HG03571 (cell line): ENCODE results near the gene ARL6IP4.
A peak's percentile ranks its signal among the peaks of the same experiment; 100 is the strongest.

ENCODE experiments used
- ATAC-seq: cut with Tn5 transposase; IDR thresholded peaks from one replicate; pipeline ENCODE4 v1.9.1; 2021; ENCODE audit not compliant: unreplicated experiment

Gene ARL6IP4

DNA sequence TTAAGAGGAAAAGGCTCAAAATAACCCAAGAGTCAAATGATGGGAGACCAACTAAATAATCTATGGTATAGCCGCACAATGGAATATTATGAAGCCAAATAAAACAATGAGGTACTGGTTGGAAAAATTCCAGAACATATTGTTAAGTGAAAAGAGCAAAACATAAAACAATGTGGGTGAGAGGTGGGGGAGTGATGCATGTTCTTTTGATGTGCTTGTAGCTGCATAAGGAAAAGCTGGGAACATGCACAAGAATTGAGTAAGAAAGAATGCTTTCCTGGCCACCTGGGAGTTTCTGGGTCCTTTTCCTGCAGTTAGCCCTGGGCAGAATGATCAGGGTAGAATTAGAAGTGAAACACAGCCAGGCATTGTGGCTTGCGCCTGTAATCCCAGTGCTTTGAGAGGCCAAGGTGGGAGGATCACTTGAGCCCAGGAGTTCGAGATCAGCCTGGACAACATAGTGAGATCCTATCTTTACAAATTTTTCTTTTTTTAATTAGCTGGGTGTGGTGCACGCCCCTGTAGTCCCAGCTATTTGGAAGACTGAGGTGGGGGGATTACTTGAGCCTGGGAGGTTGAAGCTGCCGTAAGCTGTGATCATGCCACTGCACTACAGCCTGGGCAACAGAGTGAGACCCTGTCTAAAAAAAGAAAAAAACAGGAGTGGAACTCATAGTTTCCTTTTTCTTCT lies 22.1 kb upstream of the ARL6IP4 start:
- no peak for ATAC-seq

DNA sequence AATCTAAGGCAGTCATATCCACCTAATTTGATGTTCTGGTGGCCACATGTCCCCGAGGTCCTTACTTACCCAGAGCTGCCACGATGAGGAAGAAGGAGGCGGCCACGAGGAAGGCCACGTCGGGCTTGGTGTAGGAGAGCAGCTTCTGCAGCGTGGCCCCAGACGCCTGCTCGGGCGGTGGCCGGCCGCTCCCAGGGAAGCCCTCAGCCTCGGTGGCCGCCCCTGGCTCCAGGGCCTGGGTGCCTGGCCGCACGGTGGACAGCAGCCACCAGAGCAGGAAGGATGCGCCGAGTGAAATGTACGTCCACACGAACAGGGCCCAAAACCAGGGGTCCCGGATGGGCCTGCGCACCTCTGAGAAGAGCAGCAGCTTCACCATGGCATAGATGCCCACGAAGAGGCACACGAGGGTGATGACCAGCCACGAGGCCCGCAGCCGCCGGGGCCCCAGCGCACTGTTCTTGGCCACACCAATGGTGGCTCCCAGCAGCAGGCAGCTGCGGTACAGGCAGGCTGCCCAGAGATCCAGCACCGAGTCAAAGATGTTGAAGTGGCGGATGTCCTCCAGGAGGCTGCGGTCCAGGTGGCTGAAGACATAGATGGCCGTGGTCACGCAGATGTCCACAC lies 20.8 kb upstream of the ARL6IP4 start:
- no peak for ATAC-seq

DNA sequence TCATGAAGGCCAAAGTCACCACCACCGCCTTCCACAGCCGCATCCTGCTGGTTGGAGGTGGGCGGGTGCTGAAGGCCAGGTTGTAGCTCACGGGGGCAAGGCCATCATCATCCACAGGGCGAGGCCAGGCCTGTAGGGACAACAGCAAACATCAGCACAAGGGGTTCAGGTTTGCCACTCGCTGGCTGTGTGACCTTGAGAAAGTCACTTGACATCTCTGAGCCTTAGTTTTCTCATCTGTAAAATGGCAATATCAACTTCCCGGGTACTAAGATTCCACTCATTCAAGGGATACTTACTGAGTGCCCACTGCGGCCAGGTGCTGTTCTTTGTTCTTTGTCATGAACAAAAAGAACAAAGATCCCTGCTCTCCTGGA lies 20.3 kb upstream of the ARL6IP4 start:
- no peak for ATAC-seq

DNA sequence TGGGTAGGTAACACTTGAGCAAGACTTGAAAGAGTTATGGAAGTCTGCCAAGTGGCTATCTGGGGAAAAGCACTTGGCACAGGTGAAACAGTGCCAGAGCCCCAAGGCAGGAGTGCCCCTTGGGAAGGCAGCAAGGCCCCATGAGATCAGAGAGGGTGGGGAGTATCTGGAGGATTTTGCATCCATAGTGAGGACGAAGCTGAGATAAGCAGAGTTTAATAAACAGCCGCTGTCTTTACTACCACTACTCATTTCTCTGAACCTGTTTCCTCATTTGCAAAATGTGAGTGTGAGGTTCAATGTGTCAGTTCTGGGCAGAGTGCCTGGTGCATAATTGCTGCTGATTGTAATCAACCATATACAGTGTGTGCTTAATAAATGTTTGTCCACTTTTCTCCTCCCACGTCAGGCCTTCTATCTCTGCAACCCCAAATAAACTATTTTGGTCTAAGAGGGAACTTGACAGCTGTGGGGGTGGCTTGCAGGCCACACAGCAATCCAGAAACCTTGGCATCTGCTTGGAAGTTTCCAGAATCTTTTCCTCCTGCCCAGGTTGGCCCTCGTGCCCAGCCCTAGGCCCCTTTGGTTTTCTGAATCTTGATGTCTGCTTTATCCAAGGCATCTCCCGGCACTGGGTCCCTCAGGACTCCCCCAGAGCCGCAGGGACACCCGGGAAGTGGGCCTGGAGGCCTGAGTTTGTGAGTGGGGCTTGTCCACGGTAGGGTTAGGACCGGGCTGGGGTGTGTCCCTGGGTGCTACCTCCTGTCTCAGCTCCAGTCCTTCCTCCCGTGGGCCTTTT lies 18.8 kb upstream of the ARL6IP4 start:
- no peak for ATAC-seq

DNA sequence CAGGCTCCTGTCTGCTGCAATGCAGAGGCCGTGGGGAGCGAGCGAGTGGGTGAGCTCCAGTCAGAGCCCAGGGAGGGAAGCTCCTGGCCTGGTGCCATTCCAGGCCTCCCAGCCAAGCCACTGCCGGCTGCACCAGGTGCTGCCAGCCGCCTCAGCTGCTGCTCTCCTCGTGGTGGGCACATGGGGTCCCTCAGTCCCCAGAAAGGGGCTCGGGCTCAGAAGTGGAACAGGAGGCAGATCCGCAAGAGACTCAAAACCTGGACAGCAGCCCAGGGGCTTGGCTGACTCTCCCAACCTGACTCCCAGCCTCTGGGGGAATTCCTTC lies 16.6 kb upstream of the ARL6IP4 start:
- no peak for ATAC-seq

DNA sequence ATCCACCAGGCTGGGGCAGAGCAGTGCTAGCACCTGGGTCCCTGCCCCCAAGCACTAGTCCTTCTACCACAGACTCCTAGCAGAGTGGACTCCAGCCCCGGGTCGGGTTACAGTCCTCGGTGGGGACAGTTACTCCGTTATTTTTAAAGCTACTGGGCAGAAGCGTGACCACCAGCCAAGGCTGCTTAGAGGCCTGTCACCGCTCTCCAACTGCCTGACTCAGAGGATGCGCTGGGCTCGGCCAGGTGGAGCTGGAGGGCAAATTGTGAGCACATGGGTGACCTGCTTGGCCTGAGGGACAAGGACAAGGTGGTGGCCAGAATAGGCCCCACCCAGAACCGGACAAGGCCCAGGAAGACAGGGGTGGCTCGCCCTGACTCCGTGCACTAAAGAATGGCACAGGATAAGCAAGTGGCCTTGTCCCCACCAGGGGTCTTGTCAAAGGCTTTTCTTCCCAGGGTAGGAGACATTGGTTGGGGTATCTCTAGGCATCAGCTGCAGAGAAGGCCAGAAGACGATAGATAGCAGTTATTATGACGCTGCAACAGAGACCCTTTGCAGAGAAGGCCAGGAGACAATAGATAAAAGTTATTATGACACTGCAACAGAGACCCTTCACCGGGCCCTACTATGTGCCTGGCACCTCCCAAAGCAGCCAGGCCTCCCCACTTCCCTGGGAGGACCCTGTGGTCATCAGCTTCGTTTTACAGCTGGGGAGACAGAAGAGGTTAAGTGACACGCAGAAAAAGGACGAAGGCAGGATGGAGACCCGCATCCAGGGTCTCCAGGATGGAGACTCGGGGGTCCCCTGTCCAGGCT lies 15.8 kb upstream of the ARL6IP4 start:
- no peak for ATAC-seq

DNA sequence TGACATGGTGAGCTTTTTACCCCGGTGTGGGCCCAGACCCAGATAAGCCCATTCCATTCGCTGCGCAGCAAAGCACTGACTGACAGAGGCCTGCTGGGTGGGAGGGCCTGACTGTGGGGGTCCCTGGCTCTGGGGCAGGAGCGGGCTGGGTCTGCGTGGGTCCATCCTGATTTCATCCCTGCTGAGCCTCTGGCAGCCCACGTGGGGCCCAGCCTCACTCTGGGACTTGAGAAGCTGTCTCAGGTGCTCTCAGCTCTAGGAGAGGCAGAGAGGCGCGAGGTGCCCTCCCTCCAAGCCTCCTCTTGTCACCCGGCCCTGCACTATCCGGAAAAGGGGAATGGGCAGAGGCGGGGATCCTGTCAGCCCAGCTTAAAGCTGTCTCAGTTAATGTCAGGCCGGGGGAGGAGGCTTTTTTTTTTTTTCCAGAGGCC lies 15.1 kb upstream of the ARL6IP4 start:
- no peak for ATAC-seq

DNA sequence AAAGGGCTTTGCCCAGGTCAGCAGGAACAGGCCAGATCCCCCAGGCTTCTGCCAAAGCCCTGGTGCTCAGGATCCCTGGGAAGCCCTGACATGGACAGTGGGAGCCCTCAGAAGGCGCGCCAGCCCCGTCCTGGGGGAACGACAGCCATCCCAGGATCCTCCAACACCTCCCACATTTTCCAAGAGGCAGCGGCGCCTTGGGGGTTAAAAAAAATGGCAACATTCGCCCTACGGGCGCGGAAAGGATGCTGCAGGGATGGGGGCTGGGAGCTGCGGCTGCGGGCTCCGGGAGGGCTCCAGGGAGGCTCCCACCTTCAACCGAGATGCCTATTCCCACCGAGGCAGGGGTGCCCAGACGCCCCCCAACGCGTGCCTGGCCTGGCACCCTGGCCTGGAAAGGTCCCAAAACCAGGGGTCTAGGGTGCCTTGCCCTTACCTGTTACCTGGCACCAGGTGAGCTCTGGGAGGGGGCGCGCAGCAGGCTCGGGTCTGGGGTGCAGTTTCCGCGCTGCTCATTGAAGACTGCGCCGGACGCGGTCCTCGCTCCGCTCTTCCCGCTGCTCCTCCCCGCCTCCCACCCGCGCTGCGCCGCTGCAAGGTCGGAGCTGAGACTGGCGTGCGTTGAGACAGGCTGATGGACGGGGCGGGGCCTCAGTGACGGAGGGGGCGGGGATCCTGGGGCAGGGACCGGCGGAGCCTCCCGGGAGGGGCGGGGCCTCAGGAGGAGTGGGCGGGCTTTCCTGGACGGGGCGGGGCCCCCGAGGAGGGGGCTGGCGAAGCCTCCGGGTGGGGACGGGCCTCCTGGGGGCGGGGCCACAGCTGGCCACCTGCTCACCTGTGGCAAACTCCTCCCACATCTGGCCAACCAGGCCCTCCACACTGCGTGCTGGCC lies 14.4 kb upstream of the ARL6IP4 start, which contains the start of gene ABCB9:
ABCB9 (minus strand) TSS at position 613 of the 892 bp plus-strand sequence. CDS start 6,228 bp downstream, outside the sequence.
- ATAC-seq: no peak

DNA sequence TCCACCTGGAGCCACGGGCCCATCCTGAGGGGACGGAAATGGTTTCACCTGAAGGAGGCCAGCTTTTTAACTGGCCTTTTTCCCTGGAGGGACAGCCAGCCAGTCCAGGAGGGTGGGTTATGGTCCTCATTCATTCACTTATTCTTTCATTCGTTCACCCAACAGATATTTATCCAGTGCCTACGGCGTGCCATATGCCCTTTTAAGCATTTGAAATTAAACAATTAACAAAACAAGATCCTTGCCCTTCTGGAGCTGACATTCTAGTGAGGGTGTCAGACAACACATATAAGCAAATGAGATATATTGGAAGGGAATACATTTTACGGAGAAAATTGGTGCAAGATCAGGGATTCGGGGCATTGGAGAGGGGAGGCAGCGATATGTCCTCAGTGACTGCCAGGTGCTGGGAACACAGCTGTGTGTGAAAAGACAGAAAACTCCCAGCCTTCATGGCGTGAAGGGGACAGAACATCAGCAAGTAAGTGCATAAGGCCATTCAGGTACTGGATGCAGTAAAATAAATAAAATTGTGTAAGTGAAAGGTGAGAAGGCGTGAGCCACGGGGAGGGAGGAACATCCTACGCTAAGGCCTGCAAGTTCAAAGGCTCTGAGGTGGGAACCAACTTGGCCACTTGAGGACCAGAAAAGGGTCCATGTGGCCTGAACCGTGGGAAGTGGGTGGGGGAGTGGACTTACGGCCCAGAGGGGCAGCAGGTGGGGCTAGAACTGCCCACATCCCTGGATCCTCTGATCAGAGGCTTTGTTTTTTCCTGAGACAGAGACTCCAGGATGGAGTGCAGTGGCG lies 13.5 kb upstream of the ARL6IP4 start:
- ATAC-seq: no peak

DNA sequence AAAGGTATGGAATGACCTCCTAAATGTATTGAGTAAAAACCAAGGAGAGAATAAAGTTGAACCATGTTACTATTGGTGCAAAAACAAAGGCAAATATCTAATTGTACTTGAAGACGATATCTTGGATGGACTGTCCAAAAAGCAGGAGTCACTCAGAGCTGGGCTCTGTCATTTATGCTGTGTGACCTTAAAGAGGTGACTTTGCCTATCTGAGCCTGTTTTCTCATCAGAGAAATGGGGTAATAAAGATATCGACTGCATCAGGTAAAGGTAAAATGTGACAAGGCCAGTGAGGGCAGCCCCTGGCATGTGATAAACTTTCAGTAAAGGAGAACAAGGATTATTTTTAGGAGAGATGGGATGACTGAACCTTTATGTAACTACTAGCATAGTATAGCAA lies 12.4 kb upstream of the ARL6IP4 start:
- no peak for ATAC-seq

DNA sequence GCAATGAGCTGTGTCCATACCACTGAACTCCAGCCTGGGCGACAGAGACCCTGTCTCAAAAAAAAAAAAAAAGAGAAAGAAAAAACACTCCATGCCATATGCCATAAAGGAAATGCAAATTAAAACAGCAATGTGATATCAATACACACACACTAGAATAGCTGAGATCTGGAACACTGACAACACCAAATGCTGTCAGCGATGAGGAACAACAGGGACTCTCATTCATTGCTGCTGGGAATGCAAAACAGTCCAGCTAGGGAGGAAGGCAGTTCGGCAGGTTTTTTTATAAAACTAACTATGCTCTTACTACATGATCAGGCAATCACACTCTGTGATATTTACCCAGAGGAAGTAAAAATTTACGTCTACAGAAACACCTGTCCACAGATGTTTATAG lies 10.8 kb upstream of the ARL6IP4 start:
- no peak for ATAC-seq

DNA sequence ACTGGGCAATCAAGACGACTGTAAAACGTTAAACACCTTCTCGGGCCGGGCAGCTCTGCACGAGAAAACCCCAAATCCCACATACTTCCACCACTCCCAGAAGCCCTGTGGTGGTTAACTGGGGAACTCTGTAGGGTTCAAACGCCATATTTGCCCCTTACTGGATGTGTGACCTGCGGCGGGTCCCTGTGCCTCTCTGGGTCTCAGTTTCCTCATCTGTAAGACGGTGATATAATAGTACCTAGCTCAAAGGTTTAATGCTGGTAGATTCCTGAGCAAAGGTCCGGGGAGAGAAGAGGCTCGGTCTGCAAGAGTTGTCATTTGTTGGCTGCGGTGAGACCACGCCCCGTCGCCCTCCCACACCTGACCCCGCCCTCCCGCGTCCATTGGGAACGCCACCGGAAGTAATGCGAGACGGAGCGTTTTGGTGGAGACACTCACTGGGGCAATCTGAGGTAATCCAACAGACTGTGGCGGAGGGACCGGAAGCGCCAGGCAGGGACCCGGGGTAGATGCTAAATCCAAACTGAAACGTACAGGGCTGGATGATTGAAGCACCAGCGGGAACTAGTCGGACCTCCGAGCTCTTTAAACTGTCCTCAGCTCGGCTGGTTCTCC lies 6.1 kb upstream of the ARL6IP4 start:
- peak; percentile 76 for ATAC-seq

DNA sequence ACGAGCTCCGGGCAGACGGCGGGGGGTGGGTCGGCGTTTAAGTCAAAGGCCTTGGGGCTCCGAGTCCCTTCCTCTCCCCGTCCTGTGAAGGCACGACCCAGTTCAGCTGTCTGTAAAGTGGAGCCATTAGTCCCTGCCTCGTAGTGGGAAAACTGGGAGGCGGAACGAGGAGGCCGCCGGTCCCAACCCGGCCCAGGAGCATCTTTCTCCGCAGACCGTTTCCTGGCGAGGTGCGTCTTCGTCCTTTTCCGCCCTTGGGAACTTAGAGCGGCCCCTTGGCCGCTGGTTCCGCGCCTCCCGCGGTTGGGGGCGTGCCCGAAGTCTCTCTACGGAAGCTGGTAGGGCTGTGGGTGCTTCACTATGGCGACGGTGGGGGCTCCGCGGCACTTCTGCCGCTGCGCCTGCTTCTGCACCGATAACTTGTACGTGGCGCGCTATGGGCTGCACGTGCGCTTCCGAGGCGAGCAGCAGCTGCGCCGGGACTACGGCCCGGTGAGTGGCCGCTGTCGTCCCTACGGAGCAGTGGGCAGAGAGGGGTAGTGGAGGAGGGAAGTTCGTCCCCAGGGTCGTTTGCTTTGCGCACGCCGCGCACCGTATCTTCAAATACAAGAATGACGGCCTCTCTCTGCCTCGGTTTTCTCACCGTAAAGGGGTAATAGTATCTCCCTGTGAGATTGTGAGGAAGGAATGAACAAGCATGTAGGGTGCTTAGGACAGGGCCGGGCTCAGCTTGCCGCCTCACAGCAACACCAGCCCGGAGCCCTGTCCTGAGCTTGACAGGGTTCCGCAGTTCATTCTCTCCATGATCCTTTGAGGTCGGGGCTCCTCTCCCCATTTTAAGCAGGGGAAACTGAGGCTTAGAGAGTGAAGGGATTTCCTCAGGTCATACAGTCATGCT lies 5.3 kb upstream of the ARL6IP4 start, which contains the start of gene OGFOD2:
OGFOD2 (plus strand) TSS at position 353 of the 898 bp plus-strand sequence; CDS start at position 361, 8 bp downstream.
- peak; percentile 69 for ATAC-seq

DNA sequence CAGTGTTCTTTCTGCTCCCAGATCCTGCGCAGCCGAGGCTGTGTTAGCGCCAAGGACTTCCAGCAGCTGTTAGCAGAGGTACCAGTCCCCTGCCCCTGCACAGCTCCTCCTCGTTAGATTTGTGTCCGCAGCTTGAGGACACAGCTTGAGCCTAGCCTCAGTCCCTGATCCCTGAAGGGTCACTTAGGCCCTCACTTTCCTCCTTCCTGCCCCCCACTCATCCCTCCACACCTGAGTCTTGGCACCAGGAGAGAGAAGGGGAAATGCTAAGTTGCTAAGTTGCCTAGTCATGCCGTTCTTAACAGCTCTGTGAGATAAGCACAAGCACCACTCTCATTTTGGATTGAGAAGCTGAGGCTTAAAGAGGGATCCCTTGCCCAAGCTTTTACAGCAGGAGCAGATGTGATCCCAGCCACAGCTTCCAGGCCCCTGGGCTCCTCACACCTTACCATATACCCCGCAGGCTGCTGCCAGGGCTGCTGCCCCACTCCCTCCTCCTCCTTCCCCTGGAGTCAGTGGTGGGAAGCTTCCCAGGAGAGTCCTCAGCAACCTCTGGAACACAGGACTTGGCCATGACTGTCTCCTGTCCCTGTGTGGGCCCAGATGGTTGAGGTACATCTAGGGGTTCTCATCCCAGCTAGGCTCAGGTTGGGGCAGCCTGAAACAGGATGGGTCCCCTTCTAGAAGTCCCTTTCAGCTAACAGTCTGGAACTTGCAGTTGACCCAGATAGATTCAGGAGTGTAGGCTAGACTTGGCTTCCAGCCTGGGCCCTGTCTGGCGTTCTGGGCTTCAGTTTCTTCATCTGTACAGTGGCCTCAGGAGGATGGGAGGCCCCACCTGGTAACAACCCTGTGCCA lies 4.5 kb upstream of the ARL6IP4 start:
- no peak for ATAC-seq

DNA sequence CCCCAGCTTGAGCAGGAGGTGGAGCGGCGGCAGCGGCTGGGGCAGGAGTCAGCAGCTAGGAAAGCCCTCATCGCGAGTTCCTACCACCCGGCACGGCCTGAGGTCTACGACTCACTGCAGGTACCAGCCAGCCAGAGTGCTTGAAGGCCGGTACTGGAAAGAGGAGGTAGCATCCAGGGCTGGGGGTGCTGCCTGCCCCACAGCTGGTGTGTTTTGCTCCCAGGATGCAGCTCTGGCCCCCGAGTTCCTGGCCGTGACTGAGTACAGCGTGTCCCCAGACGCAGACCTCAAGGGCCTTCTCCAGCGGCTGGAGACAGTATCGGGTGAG lies 3.9 kb upstream of the ARL6IP4 start:
- no peak for ATAC-seq

DNA sequence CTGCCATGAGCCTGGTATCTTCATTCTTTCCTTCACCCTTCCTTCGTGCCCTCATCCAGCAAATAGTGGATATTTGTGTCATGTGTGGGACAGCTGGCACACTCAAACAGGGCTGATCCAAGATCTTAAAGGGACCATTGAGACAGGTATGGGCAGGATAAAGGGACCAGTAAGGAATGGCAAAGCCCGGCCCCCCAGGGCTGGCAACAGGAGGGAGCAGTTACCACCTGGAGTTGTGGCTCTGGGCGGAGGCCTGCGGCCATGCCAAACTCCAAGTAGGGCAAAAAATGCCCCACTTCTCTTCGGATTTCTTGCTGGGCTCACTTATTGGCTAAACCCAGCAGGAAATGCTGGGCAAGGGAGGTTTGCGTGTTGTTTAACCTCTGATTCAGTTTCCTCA lies 3.3 kb upstream of the ARL6IP4 start:
- no peak for ATAC-seq
